Stimulated activated CD4-positive, alpha-beta T cell treated with anti-CD3 and anti-CD28 coated beads, Interleukin-1b, Interleukin-23, amount 100 ng/mL, for 1 hour (primary cell): ENCODE results near the gene SP9.

ENCODE experiments used
- DNase-seq, 2 donors: peaks; one replicate each; pipeline ENCODE4 v3.0.0-alpha.2; 2020; ENCODE audit warnings: low read depth in 2 of 2

Gene SP9

GRCh38 chr2:174334781-174335251 lies at the start of gene SP9:
TSS of gene SP9 (plus strand) at chr2:174334954. CDS start at chr2:174335093, 139 bp downstream.
- DNase-seq, result no peak

- DNase-seq, result no peak
These were observed 48.6 kb upstream of the SP9 start for GRCh38 chr2:174286172-174286571.

- DNase-seq, result no peak
These were observed 41.8 kb upstream of the SP9 start for GRCh38 chr2:174292908-174293307.

- no peak for DNase-seq
These were observed 34.6 kb upstream of the SP9 start for GRCh38 chr2:174300114-174300513.

GRCh38 chr2:174312581-174313234 lies 22.0 kb upstream of the SP9 start:
- no peak for DNase-seq

GRCh38 chr2:174322149-174322548 lies 12.6 kb upstream of the SP9 start:
- DNase-seq, result no peak

- no peak for DNase-seq
These were observed 12.0 kb upstream of the SP9 start for GRCh38 chr2:174322746-174323145.

GRCh38 chr2:174324530-174324929 lies 10.2 kb upstream of the SP9 start:
- DNase-seq, result no peak

- no peak for DNase-seq
These were observed 9.2 kb upstream of the SP9 start for GRCh38 chr2:174325373-174326160.

GRCh38 chr2:174326161-174327020 lies 8.4 kb upstream of the SP9 start:
- no peak for DNase-seq

GRCh38 chr2:174327021-174327840 lies 7.5 kb upstream of the SP9 start:
- DNase-seq, result no peak

- DNase-seq, result no peak
These were observed 7.0 kb upstream of the SP9 start for GRCh38 chr2:174327841-174328113.

GRCh38 chr2:174328114-174328960 lies 6.4 kb upstream of the SP9 start:
- no peak for DNase-seq

- no peak for DNase-seq
These were observed 5.6 kb upstream of the SP9 start for GRCh38 chr2:174328961-174329715.

GRCh38 chr2:174330945-174331594 lies 3.7 kb upstream of the SP9 start:
- DNase-seq, result no peak

GRCh38 chr2:174331595-174332216 lies 3.0 kb upstream of the SP9 start:
- no peak for DNase-seq

GRCh38 chr2:174332217-174332963 lies 2.4 kb upstream of the SP9 start:
- no peak for DNase-seq

- DNase-seq, result no peak
These were observed 1.8 kb upstream of the SP9 start for GRCh38 chr2:174333017-174333371.
